K562 (cell line): ENCODE measurements around the gene RUFY2. TPM values are rescaled to one million over a fixed set of nuclear protein-coding genes. Genes with fewer than 3 reads are reported as not detected.

Source experiments
- ATAC-seq: fragments of 200-7000 bp; cut with Tn5 transposase; 3 replicates; pipeline ENCODE4 v1.9.1; 2020; ENCODE audit warnings: moderate library complexity
- BruUV-seq: library from RNA; stranded (reverse); fragments of 400-500 nt; replicated peaks from 2 replicates; lab custom pipeline; 2021; lab: Mats Ljungman, UMichigan
- CTCF ChIA-PET: fragments of 300-600 bp; formaldehyde crosslinking; extraction: SDS; loops from one replicate; lab custom pipeline; 2021; ENCODE audit warnings: low intra/inter-chr PET ratio; lab: Yijun Ruan, JAX
- POLR2A ChIA-PET: fragments of 300-600, 350-650 bp; sonication (Branson Sonifier 250); formaldehyde crosslinking; extraction: SDS; loops from one replicate; lab custom pipeline; 2021; ENCODE audit warnings: antibody characterized with exemption, inconsistent platforms; lab: Yijun Ruan, JAX
- DNase-seq, 4 experiments: peaks; one replicate each; pipeline versions ENCODE4 v3.0.0 to v3.0.0-alpha.2; 2011 to 2018; ENCODE audit warnings: low spot score in 3 of 4, mixed read lengths in 3 of 4; ENCODE audit errors: extremely low read depth in 1 of 4
- FAIRE-seq: peaks from 2 replicates; lab custom pipeline; 2011; peaks lifted over from hg19 to GRCh38; lab: Jason Lieb, UNC
- H2AFZ ChIP-seq: 2 replicates; pipeline ENCODE4 v1.6.0; 2011; ENCODE audit warnings: low read depth, low read length, control low read depth, inconsistent platforms
- H3K27ac ChIP-seq: fragments of 200-600 bp; 3 replicates; pipeline ENCODE4 v1.8.0; 2011; ENCODE audit warnings: low read depth, mild to moderate bottlenecking, control low read depth, inconsistent platforms, low read length, moderate library complexity, mixed read lengths; ENCODE audit errors: extremely low read depth
- H3K27me3 ChIP-seq, 2 experiments: fragments of 300-600 bp in 1 of 2; 2 replicates in 1 of 2; 3 replicates in 1 of 2; pipeline versions ENCODE4 v1.6.0 to v1.8.0; 2011; ENCODE audit warnings: inconsistent platforms in 2 of 2, low read length in 2 of 2, mild to moderate bottlenecking in 1 of 2, mixed read lengths in 1 of 2, moderate library complexity in 1 of 2; ENCODE audit not compliant: control insufficient read depth in 2 of 2, insufficient read depth in 2 of 2
- H3K36me3 ChIP-seq: fragments of 300-600 bp; 3 replicates; pipeline ENCODE4 v1.8.0; 2011; ENCODE audit warnings: mild to moderate bottlenecking, low read length, inconsistent platforms; ENCODE audit not compliant: control insufficient read depth, insufficient read depth
- H3K4me1 ChIP-seq, 2 experiments: fragments of 200-600 bp in 1 of 2; replicated peaks in 1 of 2; 2 replicates in 1 of 2; 3 replicates in 1 of 2; pipeline versions ENCODE4 v1.5.1 to v1.8.0; 2011; ENCODE audit warnings: inconsistent platforms in 2 of 2, low read length in 2 of 2, mild to moderate bottlenecking in 1 of 2, mixed read lengths in 1 of 2, moderate library complexity in 1 of 2; ENCODE audit not compliant: control insufficient read depth in 2 of 2, insufficient read depth in 2 of 2
- H3K4me2 ChIP-seq: 2 replicates; pipeline ENCODE4 v1.6.1; 2011; ENCODE audit warnings: low read length, control low read depth, inconsistent platforms, mixed read lengths; ENCODE audit not compliant: insufficient read depth
- H3K4me3 ChIP-seq: fragments of 200-600 bp; sonication (generic), shearing (Covaris generic); 2 replicates; pipeline ENCODE4 v1.5.1; 2016; ENCODE audit warnings: control low read depth, inconsistent platforms
- H3K79me2 ChIP-seq: fragments of 200-600 bp; 3 replicates; pipeline ENCODE4 v1.8.0; 2011; ENCODE audit warnings: low read length, inconsistent platforms; ENCODE audit not compliant: control insufficient read depth, insufficient read depth
- H3K9ac ChIP-seq, 2 experiments: 2 replicates each; pipeline versions ENCODE4 v1.6.0 to v1.6.1; 2011; ENCODE audit warnings: low read depth in 2 of 2, low read length in 2 of 2, control low read depth in 1 of 2, inconsistent platforms in 1 of 2, mild to moderate bottlenecking in 1 of 2, mixed read lengths in 1 of 2; ENCODE audit not compliant: insufficient read depth in 1 of 2
- H3K9me1 ChIP-seq: one replicate; pipeline ENCODE4 v1.6.0; 2011; ENCODE audit warnings: inconsistent platforms, mild to moderate bottlenecking, low read length, moderate library complexity; ENCODE audit not compliant: control insufficient read depth, insufficient read depth
- H3K9me3 ChIP-seq: replicated peaks from 2 replicates; pipeline ENCODE4 v1.5.1; 2011; ENCODE audit warnings: low read depth, low read length, inconsistent platforms; ENCODE audit not compliant: control insufficient read depth, insufficient read depth
- H4K20me1 ChIP-seq: replicated peaks from 2 replicates; pipeline ENCODE4 v1.6.1; 2011; ENCODE audit warnings: low read length, inconsistent platforms, mixed read lengths; ENCODE audit not compliant: control insufficient read depth, insufficient read depth
- ARID1B ChIP-seq: fragments of 450-650 bp; IDR thresholded peaks from 2 replicates; pipeline ENCODE4 v1.6.1; 2016; ENCODE audit warnings: antibody characterized with exemption, mild to moderate bottlenecking, inconsistent platforms
- BCOR ChIP-seq: fragments of 450-650 bp; IDR thresholded peaks from 2 replicates; pipeline ENCODE4 v1.6.1; 2016
- HDAC2 ChIP-seq: fragments of 450-650 bp; IDR thresholded peaks from 2 replicates; pipeline ENCODE4 v1.6.1; 2016; ENCODE audit warnings: mild to moderate bottlenecking
- KDM1A ChIP-seq, 2 experiments: fragments of 450-650 bp; IDR thresholded peaks; 2 replicates each; pipeline ENCODE4 v1.6.1; 2016; ENCODE audit warnings: mild to moderate bottlenecking in 2 of 2
- NFE2 ChIP-seq: IDR thresholded peaks from 2 replicates; pipeline ENCODE4 v1.6.1; 2014; ENCODE audit warnings: antibody characterized with exemption, low read depth
- SIN3B ChIP-seq: fragments of 450-650 bp; IDR thresholded peaks from 2 replicates; pipeline ENCODE4 v1.6.1; 2017; ENCODE audit warnings: low read depth, mild to moderate bottlenecking, moderate library complexity
- SMAD4 ChIP-seq: fragments of 250-450 bp; sonication (Bioruptor Pico); conservative IDR thresholded peaks from 2 replicates; pipeline ENCODE4 v1.8.0; 2021; ENCODE audit warnings: inconsistent platforms, mild to moderate bottlenecking, moderate library complexity
- THRA ChIP-seq: fragments of 450-650 bp; IDR thresholded peaks from 2 replicates; pipeline ENCODE4 v1.6.1; 2017; ENCODE audit warnings: mild to moderate bottlenecking, moderate library complexity
- ZNF121 ChIP-seq: sonication (generic); formaldehyde crosslinking; conservative IDR thresholded peaks from 2 replicates; pipeline ENCODE4 v1.8.0; 2022; ENCODE audit warnings: missing genetic modification reagents
- ZNF175 ChIP-seq: fragments of 200-800 bp; sonication (Bioruptor generic); IDR thresholded peaks from 2 replicates; pipeline ENCODE4 v1.6.1; 2016; ENCODE audit warnings: low read depth, mild to moderate bottlenecking, missing genetic modification characterization, missing compliant biosample characterization
- ZNF778 ChIP-seq: fragments of 450-650 bp; formaldehyde crosslinking; IDR thresholded peaks from 2 replicates; pipeline ENCODE4 v1.4.0; 2020; ENCODE audit warnings: mild to moderate bottlenecking, moderate library complexity
- WGBS: fragments of 100-300 bp; shearing (Covaris generic); methylation state at CpG from one replicate; pipeline ENCODE4 v1.1.6; 2016; ENCODE audit warnings: low coverage, mixed read lengths; ENCODE audit not compliant: insufficient coverage; ENCODE audit errors: missing lambda C conversion rate; 5-methylcytosine and 5-hydroxymethylcytosine counted together
- in situ Hi-C: fragments of 300-500 bp; cut with MboI; formaldehyde crosslinking; loops from 4 replicates; pipeline ENCODE4 v1.15.0; 2018; ENCODE audit warnings: inconsistent platforms, mixed read lengths
- intact Hi-C: fragments of 100-400 bp; cut with micrococcal nuclease; formaldehyde crosslinking; loops from 2 replicates; pipeline ENCODE4 v1.14.2; 2022
- polyA plus RNA-seq, 8 experiments: library from polyadenylated mRNA; depleted of rRNA in 4 of 8; stranded (reverse) in 5 of 8; unstranded in 3 of 8; fragments of >200 nt; fragmentation: Nextera tagmentation in 2 of 8; fragmentation: Illumina TruSeq in 1 of 8; extraction: Ambion mirVana in 2 of 8; extraction: Trizol in 1 of 8; gene quantifications; 2 replicates each; pipeline versions ENCODE4 v1.2.1 to v1.2.3, GENCODE V29; 2011 to 2014; ENCODE audit warnings: inconsistent platforms in 1 of 8, missing spikeins in 1 of 8
- total RNA-seq, 7 experiments: library from RNA; depleted of rRNA in 6 of 7; stranded (reverse); fragments of >200 nt in 6 of 7; fragmentation: Illumina TruSeq in 2 of 7; extraction: Trizol in 2 of 7; gene quantifications; 2 replicates each; pipeline versions ENCODE4 v1.2.1 to v1.2.3, GENCODE V29; 2011 to 2021; ENCODE audit warnings: low replicate concordance in 1 of 7

The RUFY2 gene
- total and polyA plus RNA-seq, 9 of the 15 experiments (the other 6 are each of a cell fraction or from before 2014, with no cell fraction given), result 3.7 to 20.1 (median 12.6) TPM

DNA sequence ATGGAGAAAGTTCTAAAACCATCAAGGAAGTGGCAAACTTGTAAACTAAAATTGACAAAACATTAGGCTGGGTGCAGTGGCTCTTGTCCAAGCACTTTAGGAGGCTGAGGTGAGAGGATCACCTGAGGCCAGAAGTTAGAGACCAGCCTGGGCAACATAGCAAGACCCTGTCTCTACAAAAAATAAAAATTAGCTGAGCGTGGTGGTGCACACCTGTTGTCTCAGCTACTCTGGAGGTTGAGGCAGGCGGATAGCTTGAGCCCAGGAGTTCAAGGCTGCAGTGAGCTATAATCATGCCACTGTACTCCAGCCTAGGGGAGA lies 104.6 kb downstream of the RUFY2 start:
- Histone ChIP-seq H3K4me1 (no peaks in the 10 kb centered on the region), H3K4me2 (no peak overlapping the region), H2AFZ (no peak overlapping the region), H3K27me3 (no peaks in the 10 kb centered on the region), H3K9ac (no peak overlapping the region), H3K79me2 (no peaks in the 10 kb centered on the region), H3K4me3 (no peak overlapping the region), H3K36me3 (no peaks in the 10 kb centered on the region), H3K27ac (no peak overlapping the region), H3K9me3 (no peaks in the 10 kb centered on the region), H4K20me1 (no peaks in the 10 kb centered on the region), H3K9me1 (no peaks in the 10 kb centered on the region)
- ChIA-PET POLR2A (interaction anchor here (1.0 to 1.4 kb wide), 4 partner anchors 11 to 90 kb away, joined by 3 to 7 read pairs (median 4); partner anchors contain the start of genes HNRNPH3 and PBLD), CTCF (interaction anchor here (0.6 to 1.8 kb wide), 3 partner anchors 90 to 450 kb away, joined by 3 to 11 read pairs (median 4); no protein-coding TSS in a partner anchor)
- peak; percentile 29 for ATAC-seq
- no TSS peak for BruUV-seq
- 3% methylated on average over 2 of the region's 2 CpGs for WGBS
- no peak for DNase-seq
- intact Hi-C loops, result loop anchor here (1.0 to 5.0 kb wide), 4 partner anchors 90 to 514 kb away; no protein-coding TSS in a partner anchor
- no peak for FAIRE-seq
- no peak for TF ChIP-seq NFE2
- TF ChIP-seq THRA, result no peak
- peak in 1 of 2 experiments; percentile 45; a peak in 1 of 4 replicates for TF ChIP-seq KDM1A (IDR thresholded peaks at IDR 0.05)
- peak; percentile 49; the same call in 1 of the 2 replicates for TF ChIP-seq BCOR
- peak; percentile 98 for TF ChIP-seq ZNF121
- TF ChIP-seq ZNF778 (CRISPR knock-in tag), result no peak
- no peak for TF ChIP-seq ARID1B
- TF ChIP-seq SMAD4 (CRISPR knock-in tag), result no peak
- TF ChIP-seq HDAC2, result peak; percentile 39; the same call in 1 of the 2 replicates
- no peak for TF ChIP-seq ZNF175
- TF ChIP-seq SIN3B, result no peak
- in situ Hi-C loops, result loop anchor here (5.0 to 10.0 kb wide), 3 partner anchors 90 to 518 kb away; no protein-coding TSS in a partner anchor
